ENCODE data around the gene MS4A8.
"Not testable (repeated sequence)": the region's sequence is repeated elsewhere in the genome, so short reads cannot be mapped to it uniquely, and the experiment has no call there.

Gene MS4A8

GRCh38 chr11:60699284-60699691, at the start of gene MS4A8:
TSS of gene MS4A8 (plus strand) at chr11:60699612. CDS start at chr11:60700861, 1,249 bp downstream.
- no peak within 1 kb of the TSS for H3K4me3 Mint-ChIP-seq
- H3K27ac Mint-ChIP-seq: no peak within 1 kb of the TSS
- H3K4me1 Mint-ChIP-seq: peaks cover 8% of the 10 kb centered on the region
- no peak for TF ChIP-seq CTCF (IDR thresholded peaks at IDR 0.05)
- no peak for DNase-seq
- H3K36me3 Mint-ChIP-seq (ENCODE audit: low read depth): no peaks in the 10 kb centered on the region
- H3K27me3 Mint-ChIP-seq (ENCODE audit: low read depth, poor library complexity): peaks cover 13% of the 10 kb centered on the region
- no peaks in the 10 kb centered on the region for H3K9me3 Mint-ChIP-seq

- Mint-ChIP-seq H3K36me3 (ENCODE audit: low read depth) (no peaks in the 10 kb centered on the region), H3K4me3 (no peak overlapping the region)
- no peak for TF ChIP-seq CTCF (IDR thresholded peaks at IDR 0.05)
Observed at GRCh38 chr11:60657888-60658287, 41.5 kb upstream of the MS4A8 start.

GRCh38 chr11:60658409-60658808, 41.0 kb upstream of the MS4A8 start:
- Mint-ChIP-seq H3K4me1 (peaks cover 5% of the 10 kb centered on the region), H3K36me3 (ENCODE audit: low read depth) (no peaks in the 10 kb centered on the region), H3K27me3 (ENCODE audit: low read depth, poor library complexity) (peaks cover 10% of the 10 kb centered on the region), H3K27ac (no peak overlapping the region), H3K4me3 (no peak overlapping the region), H3K9me3 (no peaks in the 10 kb centered on the region)
- no peak for TF ChIP-seq CTCF (IDR thresholded peaks at IDR 0.05)
- DNase-seq: no peak

More at GRCh38 chr11:60657888-60658287, 41.5 kb upstream of the MS4A8 start:
- Mint-ChIP-seq H3K4me1 (peaks cover 5% of the 10 kb centered on the region), H3K27me3 (ENCODE audit: low read depth, poor library complexity) (peaks cover 10% of the 10 kb centered on the region), H3K27ac (no peak overlapping the region), H3K9me3 (no peaks in the 10 kb centered on the region)
- no peak for DNase-seq

GRCh38 chr11:60672255-60672654, 27.2 kb upstream of the MS4A8 start:
- no peak overlapping the region for H3K4me3 Mint-ChIP-seq
- no peak overlapping the region for H3K27ac Mint-ChIP-seq
- H3K36me3 Mint-ChIP-seq (ENCODE audit: low read depth): no peaks in the 10 kb centered on the region
- H3K9me3 Mint-ChIP-seq: peaks cover 28% of the 10 kb centered on the region
- no peaks in the 10 kb centered on the region for H3K4me1 Mint-ChIP-seq
- no peak for DNase-seq
- no peak for TF ChIP-seq CTCF (IDR thresholded peaks at IDR 0.05)
- H3K27me3 Mint-ChIP-seq (ENCODE audit: low read depth, poor library complexity): peaks cover 3% of the 10 kb centered on the region

GRCh38 chr11:60678231-60678630, 21.2 kb upstream of the MS4A8 start:
- H3K9me3 Mint-ChIP-seq: peaks cover 54% of the 10 kb centered on the region
- H3K4me3 Mint-ChIP-seq: not testable (repeated sequence)

GRCh38 chr11:60679879-60680278, 19.5 kb upstream of the MS4A8 start:
- TF ChIP-seq CTCF (IDR thresholded peaks at IDR 0.05): no peak
- no peak for DNase-seq
- Mint-ChIP-seq H3K27me3 (ENCODE audit: low read depth, poor library complexity) (no peaks in the 10 kb centered on the region), H3K9me3 (peaks cover 47% of the 10 kb centered on the region), H3K27ac (no peak overlapping the region), H3K36me3 (ENCODE audit: low read depth) (peaks cover 7% of the 10 kb centered on the region), H3K4me3 (no peak overlapping the region), H3K4me1 (no peaks in the 10 kb centered on the region)

More at GRCh38 chr11:60678231-60678630, 21.2 kb upstream of the MS4A8 start:
- not testable (repeated sequence) for H3K27ac Mint-ChIP-seq; DNase-seq; H3K4me1 Mint-ChIP-seq; H3K27me3 Mint-ChIP-seq (ENCODE audit: low read depth, poor library complexity); H3K36me3 Mint-ChIP-seq (ENCODE audit: low read depth)

Data from nephron progenitor cell (in vitro differentiated cells).